H1 (cell line): Measurements from ENCODE around the gene TMPRSS2. TPM values are rescaled to one million over a fixed set of nuclear protein-coding genes. Genes with fewer than 3 reads are reported as not detected.

Experiments used
- polyA plus RNA-seq, 7 experiments: library from polyadenylated mRNA; depleted of rRNA in 3 of 7; stranded (reverse) in 5 of 7; unstranded in 2 of 7; fragments of >200 nt in 5 of 7; fragments of 200-250 nt in 2 of 7; gene quantifications; 1 replicate in 5 of 7; 2 replicates in 1 of 7; 4 replicates in 1 of 7; pipeline versions ENCODE4 v1.2.1 to v1.2.3, GENCODE V29; 2011 to 2013; ENCODE audit warnings: missing spikeins in 2 of 7, mixed read lengths in 2 of 7
- small RNA-seq: library from polyadenylated mRNA; stranded (forward); fragments of <200 nt; extraction: miRNeasy Mini kit (QIAGEN cat#:217004); gene quantifications from one replicate; pipeline ENCODE3, GENCODE V24; 2013; ENCODE audit not compliant: insufficient read depth
- total RNA-seq: library from RNA; stranded (reverse); fragmentation: NEBNext Ultra II Directional; extraction: Animal tissue kit (Norgen Biotek cat#: 25700); gene quantifications from 2 replicates; pipeline ENCODE4 v1.2.1, GENCODE V29; 2021

The TMPRSS2 gene
- total and polyA plus RNA-seq, 2 of the 8 experiments (the other 6 are each of a cell fraction or from before 2014, with no cell fraction given): 9.2 to 11.0 TPM

Small RNA genes lying within 50 kb of the gene (small RNA-seq; reads per million reads assigned to genes)
- not detected for gene RF00421

Other genes starting within 250 kb of the TMPRSS2 start
- 2.0 and 3.1 TPM in 2 replicates for gene FAM3B, start 191.4 kb downstream of the TMPRSS2 start, total RNA-seq
- 2.0 TPM in 2 replicates for gene FAM3B, start 191.4 kb downstream of the TMPRSS2 start, polyA plus RNA-seq (2011; rRNA removed)
- 8.9 TPM in 2 replicates for gene MX2, start 146.1 kb downstream of the TMPRSS2 start, total RNA-seq
- 2.8 and 3.1 TPM in 2 replicates for gene MX2, start 146.1 kb downstream of the TMPRSS2 start, polyA plus RNA-seq (2011; rRNA removed)
- gene MX1, start 81.9 kb downstream of the TMPRSS2 start, total RNA-seq: 3.1 and 3.8 TPM in 2 replicates
- gene MX1, start 81.9 kb downstream of the TMPRSS2 start, polyA plus RNA-seq (2011; rRNA removed): 5.1 and 5.7 TPM in 2 replicates